IPS-NIHi7 (cell line): ENCODE results near the gene TULP1.
"Not testable (repeated sequence)": the region's sequence is repeated elsewhere in the genome, so short reads cannot be mapped to it uniquely, and the experiment has no call there.

Source experiments
- DNase-seq: peaks from one replicate; pipeline ENCODE4 v3.0.0; 2012; ENCODE audit warnings: mixed read lengths; ENCODE audit errors: extremely low spot score

TULP1 gene

DNA sequence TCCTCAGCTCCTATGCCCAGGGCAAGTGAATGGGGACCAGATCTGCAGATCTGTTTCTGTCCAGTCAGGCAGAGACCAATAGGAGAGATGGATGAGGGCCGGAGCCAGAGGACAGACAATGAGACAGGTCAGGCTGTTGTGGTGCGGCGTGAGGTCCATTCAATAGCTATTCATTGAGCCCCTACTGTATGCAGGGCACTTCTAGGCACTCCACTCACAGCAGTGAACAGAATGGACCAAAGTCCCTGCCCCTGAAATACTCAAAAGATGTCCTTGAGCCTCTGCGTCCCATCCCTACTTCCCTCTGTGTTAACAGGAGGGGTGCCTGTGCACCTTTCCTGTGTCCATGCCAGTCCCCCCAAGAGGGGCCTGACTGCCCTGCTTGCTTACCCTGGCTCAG is 8.5 kb upstream of the TULP1 start:
- DNase-seq, result no peak

DNA sequence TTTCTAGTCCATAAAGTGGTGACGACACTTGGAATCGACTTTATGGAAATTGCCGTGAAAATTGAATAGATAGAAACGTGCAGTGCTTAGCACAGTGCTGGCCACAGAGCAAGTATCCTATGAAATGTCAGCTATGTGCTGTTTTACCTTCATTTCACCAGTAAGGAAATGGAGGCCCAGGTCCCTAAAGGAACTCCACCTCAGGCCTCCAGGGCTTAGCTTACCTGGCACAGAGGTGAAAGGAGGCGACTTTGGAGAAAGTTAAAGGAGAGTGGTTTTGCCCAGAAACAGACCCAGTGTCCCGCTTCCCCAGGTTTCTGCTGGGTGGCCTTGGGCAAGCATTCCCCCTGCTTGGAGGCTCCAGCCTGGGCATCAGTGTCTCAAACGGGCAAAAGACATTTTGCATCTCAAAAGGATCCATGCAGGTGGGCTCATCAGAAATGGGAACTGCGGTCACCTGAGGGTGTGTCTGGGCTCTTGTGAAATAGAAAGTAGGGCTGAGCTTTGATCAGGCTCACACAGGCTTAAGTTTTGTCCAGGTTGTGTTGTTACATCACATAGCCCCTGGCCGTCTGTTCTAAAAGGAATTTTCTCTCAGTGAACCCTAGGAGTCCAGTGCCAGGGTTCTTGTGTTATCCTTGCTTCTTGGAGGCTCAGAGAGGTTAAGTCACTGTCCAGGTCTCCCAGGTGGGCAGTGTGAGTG is 6.8 kb upstream of the TULP1 start:
- no peak for DNase-seq

DNA sequence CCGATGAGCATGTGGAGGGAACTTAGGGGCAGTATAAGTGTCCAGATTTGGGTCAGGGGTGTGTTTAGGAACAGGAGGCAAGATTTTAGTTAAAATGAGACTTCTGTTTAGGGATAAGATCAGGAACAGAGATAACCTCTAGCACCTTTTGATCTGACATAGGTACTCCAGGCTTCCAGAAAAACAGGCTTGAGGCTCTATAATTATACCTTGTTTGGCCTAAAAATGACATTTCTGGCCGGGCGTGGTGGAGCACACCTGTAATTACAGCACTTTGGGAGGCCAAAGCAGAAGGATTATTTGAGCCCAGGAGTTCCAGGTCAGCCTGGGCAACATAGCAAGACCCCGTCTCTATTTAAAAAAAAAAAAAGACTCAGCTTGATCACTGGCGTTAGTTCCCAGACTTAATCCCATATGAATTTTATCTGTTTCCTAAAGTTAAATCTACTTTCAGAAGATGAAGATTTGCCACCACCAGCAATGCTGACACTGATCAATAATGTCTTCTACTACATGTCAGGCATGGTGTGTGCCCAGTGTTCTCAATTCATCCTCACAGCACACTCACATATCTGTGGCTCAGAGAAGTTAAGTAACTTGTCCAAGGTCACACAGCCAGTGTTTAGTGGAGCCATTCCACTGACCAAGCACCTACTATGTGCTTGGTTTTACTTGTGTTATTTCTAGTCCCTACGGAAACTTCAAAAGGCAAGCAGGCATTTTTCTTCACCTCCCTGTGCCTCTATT is 6.0 kb upstream of the TULP1 start:
- DNase-seq, result no peak

DNA sequence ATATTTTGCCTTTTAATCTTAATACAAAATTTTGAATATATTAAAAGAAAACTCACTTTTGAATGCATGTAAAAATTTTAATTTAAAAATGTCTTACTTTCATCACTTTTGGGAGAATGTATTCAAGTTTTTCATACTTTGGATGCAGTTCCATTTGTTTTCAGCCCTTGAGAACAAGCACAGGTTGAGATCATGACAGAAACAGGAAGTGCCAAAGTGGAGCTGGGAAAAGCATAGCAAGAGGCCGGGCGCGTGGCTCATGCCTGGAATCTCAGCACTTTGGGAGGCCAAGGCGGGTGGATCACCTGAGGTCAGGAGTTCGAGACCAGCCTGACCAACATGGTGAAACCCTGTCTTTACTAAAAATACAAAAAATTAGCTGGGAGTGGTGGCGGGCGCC is 5.3 kb upstream of the TULP1 start:
- DNase-seq, result not testable (repeated sequence)

DNA sequence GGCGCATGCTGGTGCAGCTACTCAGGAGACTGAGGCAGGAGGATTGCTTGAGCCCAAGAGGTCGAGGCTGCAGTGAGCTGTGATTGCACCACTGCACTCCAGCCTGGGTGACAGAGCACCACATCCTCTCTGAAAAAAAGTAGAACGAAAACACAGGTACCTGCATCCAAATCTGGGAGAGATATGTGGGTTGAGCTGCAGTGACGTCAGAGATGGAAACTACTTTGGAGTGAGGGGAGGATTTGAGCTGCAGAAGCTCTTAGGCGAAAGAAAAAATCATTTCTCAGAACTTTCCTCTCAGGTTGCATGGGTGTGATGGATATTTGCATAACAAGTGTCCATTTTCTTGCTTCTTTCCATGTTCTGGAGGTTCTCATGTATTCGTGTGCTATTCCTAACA is 4.0 kb upstream of the TULP1 start:
- DNase-seq, result no peak

DNA sequence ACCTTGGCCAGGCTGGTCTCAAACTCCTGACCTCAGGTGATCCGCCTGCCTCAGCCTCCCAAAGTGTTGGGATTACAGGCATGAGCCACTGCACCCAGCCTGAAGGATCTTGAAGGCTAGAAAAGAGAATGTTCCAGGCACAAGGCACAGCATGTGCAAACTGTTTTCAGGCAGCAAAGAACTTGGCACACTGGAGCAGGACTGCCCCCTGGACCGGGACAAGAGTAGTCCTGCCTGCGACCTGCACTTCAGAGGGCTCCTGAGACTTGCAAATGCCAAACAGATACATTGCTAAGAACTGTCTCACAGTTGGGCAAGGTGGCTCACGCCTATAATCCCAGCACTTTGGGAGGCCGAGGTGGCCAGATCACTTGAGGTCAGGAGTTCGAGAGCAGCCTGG is 3.2 kb upstream of the TULP1 start:
- not testable (repeated sequence) for DNase-seq

DNA sequence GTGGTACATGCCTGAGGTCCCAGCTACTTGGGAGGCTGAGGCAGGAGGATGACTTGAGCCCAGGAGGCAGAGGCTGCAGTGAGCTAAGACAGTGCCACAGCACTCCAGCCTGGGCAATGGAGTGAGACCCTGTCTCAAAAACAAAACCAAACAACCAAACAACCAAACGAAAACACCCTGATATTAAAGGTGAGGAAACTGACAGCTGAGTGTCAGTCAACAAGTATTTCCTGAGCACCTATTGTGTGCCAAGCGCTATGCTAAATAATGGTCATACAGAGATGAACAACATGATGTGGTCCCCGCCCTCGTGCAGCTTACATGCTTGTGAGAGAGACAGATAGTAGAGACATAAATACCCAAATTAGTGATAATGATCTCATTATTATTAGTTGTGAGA is 1.9 kb upstream of the TULP1 start:
- no peak for DNase-seq

DNA sequence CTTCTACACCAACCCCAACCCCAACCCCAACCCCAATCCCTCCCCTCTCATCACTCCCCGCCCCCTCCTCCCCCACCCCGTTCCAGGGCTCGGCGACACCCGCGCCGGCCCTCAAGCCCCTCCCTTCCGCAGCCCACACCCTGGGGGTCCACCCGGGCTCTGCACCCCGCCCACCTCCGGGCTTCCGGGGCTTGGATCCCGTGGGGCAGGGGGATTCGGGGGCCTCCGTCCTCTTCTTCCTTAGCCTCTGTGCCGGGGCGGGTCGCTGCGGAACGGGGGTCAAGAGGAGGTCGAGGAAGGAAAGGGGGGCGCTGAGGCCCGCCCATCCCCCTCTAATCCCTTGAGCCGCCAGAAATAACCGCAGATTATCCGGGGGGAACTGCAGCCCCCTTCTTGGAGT is 690 bp downstream of the TULP1 start:
- no peak for DNase-seq

DNA sequence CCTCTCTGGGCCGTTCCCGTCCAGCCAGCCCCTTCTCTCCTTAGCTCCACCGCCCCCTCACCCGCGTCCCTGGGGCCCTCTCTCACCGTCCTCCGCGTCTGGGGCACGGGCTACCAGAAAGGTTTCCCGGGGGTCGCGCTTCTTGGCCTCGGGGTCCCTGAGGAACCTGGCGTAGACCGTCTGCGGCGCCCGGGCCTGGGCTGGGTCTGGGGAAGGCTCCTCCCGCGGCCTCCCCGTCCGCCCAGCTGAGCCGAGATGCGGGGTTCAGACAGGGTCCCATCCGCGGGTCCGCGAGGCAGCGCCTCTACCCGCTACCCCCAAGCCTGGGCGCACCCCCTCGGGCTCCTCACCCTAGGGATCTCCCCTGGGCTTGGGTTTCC is 1.1 kb downstream of the TULP1 start:
- no peak for DNase-seq

DNA sequence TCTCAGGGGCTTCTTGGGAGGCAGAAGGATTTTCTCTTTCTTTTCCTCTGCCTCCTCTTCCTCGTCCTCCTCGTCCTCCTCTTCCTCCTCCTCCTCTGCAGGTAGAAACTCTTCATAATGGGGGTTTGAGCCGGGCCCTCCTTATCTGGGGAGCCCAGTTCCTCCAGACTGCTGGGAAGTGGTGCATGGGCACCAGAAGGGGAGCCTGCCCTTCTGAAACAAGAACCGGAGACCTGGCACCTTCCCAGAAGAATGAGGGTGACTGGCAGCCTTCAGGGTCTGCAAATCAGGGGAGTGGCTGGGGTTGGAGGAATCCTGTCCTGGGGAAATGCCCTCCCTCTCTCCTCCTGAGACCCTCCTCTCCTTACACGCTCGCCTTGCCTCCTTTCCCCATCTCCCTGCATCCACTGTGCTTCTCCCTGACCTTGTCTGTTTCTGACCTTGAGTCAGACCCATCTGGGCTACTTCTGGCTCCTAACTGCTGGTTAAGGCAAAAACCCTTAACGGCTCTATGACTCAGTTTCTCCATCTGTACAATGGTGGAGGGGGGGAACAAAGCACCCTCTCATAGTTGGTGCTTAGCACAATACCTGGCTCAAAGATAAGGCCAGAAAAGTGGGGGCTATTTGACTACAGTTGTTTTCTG is 1.7 kb downstream of the TULP1 start:
- DNase-seq, result no peak

DNA sequence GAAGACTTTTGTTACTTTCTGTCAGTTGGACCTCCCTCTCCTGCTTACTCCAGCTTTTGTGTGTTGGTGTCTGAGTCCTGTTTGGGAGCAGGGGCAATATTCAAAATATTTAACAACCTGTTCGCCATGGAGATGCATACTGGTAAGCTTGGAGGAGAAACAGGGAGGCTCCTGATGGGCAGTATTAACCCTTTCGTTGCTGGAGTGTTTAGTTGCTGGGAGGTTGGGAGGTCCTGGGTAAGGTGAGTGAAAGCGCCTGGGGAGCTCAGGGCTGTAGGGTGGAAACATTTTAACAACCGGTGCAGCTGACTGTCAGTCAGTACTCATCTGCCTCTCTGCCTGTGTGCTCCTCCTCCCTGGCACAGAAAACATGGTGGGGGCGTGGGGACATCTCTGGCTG is 4.2 kb downstream of the TULP1 start:
- no peak for DNase-seq

DNA sequence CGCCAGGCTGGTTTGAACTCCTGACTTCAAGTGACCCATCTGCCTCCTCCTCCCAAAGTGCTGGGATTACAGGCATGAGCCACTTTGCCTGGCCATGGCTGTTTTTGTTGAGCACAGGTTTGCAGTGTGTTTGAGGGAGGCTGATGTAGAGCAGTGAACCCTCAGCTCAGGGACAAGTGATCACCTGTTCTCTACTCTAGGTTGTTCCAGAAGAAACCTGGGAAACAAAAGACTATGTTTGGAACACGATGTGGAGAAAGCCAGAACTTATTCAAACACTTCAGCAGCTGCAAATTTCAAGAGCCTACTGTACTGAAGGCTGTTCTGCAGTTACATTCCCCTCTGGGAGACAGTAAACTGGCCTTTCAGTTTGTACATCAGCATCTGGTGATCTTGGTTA is 4.7 kb downstream of the TULP1 start:
- no peak for DNase-seq

DNA sequence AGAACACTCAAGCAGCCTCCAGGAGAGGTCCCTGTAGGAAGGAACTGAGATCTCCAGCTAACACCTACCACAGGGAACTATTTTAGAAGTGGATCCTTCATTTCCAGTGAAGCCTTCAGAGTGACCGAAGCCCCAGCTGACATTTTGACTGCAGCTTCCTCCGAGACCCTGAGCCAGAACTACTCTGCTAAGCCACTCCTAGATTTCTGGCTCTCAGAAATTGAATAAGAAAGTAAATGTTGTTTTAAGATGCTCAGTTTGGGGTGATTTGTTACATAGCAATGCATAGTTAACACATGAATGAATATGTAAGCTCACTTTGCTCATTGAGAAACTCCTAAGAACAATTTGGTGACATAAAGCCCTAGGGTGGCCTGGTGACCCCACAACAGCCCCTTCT is 5.5 kb downstream of the TULP1 start:
- DNase-seq, result no peak

DNA sequence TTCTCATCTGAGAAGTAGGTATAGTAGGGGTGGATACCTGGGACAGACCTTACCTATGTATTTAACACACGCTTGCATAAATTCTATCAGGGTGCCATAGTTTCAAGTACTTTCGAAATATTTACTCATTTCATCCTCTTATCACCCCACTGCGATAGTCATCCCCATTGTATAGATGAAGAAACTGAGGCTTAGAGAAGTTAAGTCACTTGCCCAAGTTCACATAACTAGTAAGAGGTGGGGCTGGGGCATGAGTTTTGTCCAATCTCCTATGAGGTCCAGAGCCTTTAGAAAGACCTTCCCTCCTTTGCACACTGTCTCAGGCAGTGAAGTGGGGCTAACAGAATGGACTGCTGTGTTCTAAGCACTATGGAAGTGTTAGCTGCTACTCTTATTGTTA is 6.2 kb downstream of the TULP1 start:
- DNase-seq, result no peak

DNA sequence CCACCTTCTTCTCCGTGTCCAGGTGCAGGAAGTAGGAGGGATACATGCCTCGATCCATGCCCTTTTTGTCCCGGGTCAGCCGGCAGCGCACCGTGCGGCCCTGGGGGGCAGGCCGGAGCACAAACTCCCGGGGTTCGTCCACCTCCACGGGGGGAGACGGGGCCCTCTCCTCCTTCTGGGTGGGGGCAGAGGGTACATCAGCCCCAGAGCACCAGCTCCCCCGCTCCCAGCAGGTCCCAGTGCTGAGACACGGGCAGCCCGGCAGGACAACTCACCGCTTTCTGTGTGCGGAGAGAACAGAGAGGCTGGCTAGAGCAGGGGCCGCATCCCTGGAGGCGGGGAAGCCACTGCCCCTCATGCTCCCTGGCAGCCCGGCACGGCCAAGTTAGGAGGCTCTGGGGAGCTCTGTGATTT is 6.7 kb downstream of the TULP1 start:
- no peak for DNase-seq

DNA sequence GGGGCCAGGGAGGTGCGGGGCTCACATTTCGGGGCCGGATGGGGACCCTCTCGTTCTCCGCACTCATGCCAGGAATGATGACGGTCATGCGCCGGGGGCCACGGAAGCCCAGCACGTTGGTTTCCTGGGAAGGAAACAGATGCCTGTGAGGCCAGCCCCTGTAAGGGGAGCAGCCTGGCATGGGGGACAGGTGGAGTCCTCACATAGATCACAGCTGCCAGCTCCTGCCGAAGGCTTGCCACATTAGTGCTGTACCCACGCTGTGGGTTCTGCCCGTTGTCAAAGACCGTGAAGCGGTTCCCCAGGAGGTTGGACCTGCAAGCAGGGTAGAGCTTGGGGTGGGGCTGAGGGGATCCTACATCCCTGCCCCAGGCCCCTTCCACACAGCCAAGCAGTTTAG is 9.2 kb downstream of the TULP1 start:
- DNase-seq, result no peak

DNA sequence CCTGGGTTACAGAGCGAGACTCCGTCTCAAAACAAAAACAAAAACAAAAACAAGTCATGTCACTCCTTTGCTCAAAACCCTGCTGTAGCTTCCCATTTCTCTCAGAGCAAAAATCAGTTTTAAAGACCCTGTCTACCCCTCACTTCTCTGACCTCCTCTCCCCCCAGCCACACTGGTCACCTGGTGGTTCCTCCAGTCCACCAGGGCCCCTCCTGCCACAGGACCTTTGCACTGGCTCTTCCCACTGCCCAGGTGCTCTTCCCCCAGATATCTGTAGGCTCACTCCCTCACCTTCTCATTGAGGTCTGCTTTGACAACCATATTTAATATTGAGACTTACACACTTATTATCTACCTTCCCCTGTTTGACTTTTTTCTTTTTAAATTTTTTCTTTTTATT is 10.9 kb downstream of the TULP1 start:
- DNase-seq, result no peak

DNA sequence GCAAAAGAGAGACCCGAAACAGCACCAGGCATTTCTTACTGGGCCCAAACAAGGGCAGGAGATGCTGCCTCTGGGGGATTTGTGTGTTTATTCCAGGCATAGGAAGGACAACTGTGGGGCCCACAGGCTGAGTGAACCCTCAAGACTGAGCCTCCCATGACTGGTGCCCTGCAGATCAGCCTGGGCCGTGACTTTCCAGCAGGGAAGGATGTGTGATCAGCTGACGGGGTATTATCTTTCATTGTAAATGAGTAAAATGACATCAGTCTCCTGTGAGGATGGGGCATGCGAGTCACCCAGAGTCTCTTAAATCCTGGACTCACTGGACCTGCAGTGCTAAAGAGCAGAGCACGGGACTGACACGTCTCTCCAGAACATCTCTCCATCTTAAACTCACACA is 11.9 kb downstream of the TULP1 start:
- DNase-seq, result no peak

DNA sequence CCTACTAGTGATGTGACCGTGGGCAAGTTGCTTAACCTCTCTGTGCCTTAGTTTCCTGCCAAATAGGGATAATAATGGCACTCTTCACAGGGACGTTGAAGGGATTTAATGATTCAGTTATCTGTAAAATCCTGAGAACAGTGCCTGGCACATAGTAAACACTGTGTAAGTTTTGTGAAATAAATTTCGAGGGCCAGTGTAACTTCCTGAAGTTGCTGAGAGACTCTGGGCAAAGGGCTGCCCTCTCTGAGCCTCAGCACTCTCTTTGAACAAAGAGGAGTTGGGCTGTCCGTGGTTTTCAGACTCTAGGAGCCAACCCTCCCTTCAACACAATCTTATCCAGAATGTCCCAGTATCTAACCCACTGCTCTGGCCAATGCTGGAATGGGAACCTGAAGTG is 13.3 kb downstream of the TULP1 start:
- DNase-seq, result no peak

DNA sequence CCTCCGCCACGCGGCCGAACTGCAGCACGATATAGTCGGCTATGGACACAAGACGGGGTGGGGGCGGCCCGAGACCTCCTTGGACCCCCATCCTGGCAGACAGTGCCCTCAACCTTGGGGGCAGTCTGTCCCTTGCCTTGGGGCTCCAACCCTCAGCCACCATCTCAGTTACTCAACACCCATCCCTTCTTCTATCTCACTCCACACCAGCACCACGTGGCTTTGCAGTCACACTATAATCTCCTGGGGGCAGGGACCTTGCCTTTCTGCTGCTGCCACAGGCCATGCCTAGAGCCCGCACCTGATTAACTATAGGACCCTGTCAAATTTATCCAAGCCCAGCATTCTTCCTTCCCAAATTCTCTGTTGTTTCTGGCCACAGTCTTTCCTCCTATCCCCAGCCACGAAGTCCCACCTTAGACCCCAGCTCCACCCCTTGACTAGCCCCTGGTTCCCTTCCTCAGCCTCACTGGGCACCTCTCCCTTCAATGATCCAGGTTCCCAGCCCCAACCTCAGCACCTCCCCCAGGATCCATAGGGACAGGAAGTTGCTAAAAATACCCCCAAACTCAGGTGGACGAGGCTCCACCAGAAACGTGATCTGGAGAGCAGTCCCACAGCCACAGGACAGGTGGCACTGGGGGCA is 14.2 kb downstream of the TULP1 start:
- DNase-seq, result no peak

DNA sequence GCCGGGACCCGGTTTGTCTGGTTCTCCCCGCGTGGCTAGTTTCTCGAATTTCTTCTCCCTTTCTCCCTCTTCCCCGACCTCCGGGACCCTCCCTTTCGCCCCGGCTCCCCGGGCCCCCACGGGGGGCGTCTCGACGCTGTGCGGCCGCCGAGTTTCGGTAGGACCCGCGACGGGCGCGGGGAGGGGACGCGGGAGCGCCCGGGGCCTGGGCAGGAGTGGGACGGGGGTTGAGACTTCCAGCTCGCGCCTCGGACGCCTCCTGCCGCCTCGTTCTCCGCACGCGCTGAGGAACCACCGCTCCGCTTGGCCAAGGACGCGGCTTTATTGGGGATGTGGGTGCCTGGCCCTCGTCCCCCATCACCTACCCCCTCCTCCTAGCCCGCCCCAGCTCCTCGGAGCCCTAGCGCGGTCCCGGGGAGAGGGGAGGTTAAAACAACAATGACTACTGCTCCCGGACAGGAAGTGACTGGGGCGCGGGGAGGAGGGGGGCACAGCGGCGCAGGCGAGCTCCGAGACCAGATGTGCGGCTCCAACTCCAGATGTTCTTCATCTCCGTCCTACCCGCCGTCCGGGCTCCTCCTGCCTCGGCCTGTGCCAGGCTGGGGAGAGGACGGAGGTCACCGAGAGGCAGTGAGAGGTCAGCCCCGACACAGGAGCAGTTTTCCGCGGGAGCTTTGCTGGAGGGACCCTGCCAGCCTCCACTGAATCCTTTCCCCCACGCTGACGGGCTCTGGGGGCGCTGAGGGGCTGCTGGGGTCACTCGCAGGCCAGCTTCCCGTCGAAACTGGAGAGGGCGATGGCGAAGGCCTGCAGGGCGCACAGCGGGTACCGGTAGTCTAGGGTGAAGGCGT is 14.9 kb downstream of the TULP1 start:
- peak; percentile 72 for DNase-seq
